VCaP (cell line): ENCODE data around the gene GPR12.

Experiments used
- H3K27ac ChIP-seq: fragments of 450-650 bp; 2 replicates; pipeline ENCODE4 v1.5.1; 2017
- CTCF ChIP-seq: fragments of 450-650 bp; conservative IDR thresholded peaks from 2 replicates; pipeline ENCODE4 v1.5.1; 2017; ENCODE audit warnings: mild to moderate bottlenecking, moderate library complexity

The GPR12 gene

GRCh38 chr13:26759907-26760831, at the start of gene GPR12:
GPR12 (minus strand) TSS chr13:26760786; CDS start chr13:26759827, 959 bp downstream.
- 0 out of 2 replicates have a peak, but pooled peaks have one; percentile 23 for TF ChIP-seq CTCF
- peak within 1 kb of the TSS; percentile 20; the same call in 1 of the 2 replicates for H3K27ac ChIP-seq

GRCh38 chr13:26810095-26810494, 49.5 kb upstream of the GPR12 start:
- no peak for TF ChIP-seq CTCF
- H3K27ac ChIP-seq = no peak overlapping the region

- H3K27ac ChIP-seq = no peak overlapping the region
- no peak for TF ChIP-seq CTCF
These were observed 46.3 kb upstream of the GPR12 start for GRCh38 chr13:26806891-26807290.

- no peak for TF ChIP-seq CTCF
- no peak overlapping the region for H3K27ac ChIP-seq
These were observed 27.4 kb upstream of the GPR12 start for GRCh38 chr13:26787961-26788360.

GRCh38 chr13:26786651-26787295, 26.2 kb upstream of the GPR12 start:
- H3K27ac ChIP-seq = no peak overlapping the region
- TF ChIP-seq CTCF = no peak

GRCh38 chr13:26785838-26786630, 25.4 kb upstream of the GPR12 start:
- TF ChIP-seq CTCF = no peak
- no peak overlapping the region; the same call in 1 of the 2 replicates for H3K27ac ChIP-seq
